Measurements from ENCODE around the gene WNT7B.

- TF ChIP-seq POLR2AphosphoS5 (IDR thresholded peaks at IDR 0.05; ENCODE audit: low read depth, low read length), result no peak
- no peak for TF ChIP-seq SMC3 (IDR thresholded peaks at IDR 0.05; ENCODE audit: low read depth, low read length)
- no peak for TF ChIP-seq NRF1 (IDR thresholded peaks at IDR 0.05; ENCODE audit: low read depth, low read length)
- no peak for TF ChIP-seq TCF12 (IDR thresholded peaks at IDR 0.05)
- no peak for TF ChIP-seq TAF1 (IDR thresholded peaks at IDR 0.05; ENCODE audit: borderline replicate concordance, low read depth, low read length)
- no peak for TF ChIP-seq REST (IDR thresholded peaks at IDR 0.05; ENCODE audit: low read depth, low read length)
- no peak for TF ChIP-seq CTCF (IDR thresholded peaks at IDR 0.05)
- no peak for TF ChIP-seq MXI1 (IDR thresholded peaks at IDR 0.05; ENCODE audit: low read depth, low read length)
- TF ChIP-seq RXRA (IDR thresholded peaks at IDR 0.05; ENCODE audit: borderline replicate concordance, low read depth), result no peak
- no peak for TF ChIP-seq EZH2phosphoT487 (IDR thresholded peaks at IDR 0.05; ENCODE audit: borderline replicate concordance, low read depth)
- no peak for TF ChIP-seq YY1 (IDR thresholded peaks at IDR 0.05; ENCODE audit: low read depth)
- no peak for TF ChIP-seq EP300 (IDR thresholded peaks at IDR 0.05; ENCODE audit: borderline replicate concordance in 1 of 2, low read depth in 1 of 2, low read length in 1 of 2)
- no peak for TF ChIP-seq USF2 (IDR thresholded peaks at IDR 0.05; ENCODE audit: borderline replicate concordance, low read depth, low read length)
- TF ChIP-seq JUND (IDR thresholded peaks at IDR 0.05), result no peak
These were observed 34.1 kb upstream of the WNT7B start for GRCh38 chr22:46010951-46011626.
